Stimulated activated CD4-positive, alpha-beta T cell treated with anti-CD3 and anti-CD28 coated beads, Interleukin-4, amount 100 ng/mL, for 1 hour (primary cell): ENCODE data around the gene IGF2BP2.

Source experiments
- DNase-seq: peaks from one replicate; pipeline ENCODE4 v3.0.0-alpha.2; 2020

Gene IGF2BP2

DNA sequence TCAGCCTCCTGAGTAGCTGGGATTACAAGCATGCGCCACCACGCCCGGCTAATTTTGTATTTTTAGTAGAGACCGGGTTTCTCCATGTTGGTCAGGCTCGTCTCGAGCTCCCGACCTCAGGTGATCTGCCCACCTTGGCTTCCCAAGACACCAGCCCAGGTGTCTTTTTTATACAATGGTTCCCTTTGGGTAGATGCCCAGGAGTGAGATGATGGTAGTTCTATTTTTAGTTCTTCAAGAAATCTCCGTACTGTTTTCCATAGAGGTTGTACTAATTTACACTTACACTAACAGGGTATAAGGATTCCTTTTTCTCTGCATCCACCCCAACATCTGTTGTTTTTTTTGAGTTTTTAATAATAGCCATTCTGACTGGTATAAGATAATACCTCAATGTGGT is 94.3 kb downstream of the IGF2BP2 start:
- no peak for DNase-seq

DNA sequence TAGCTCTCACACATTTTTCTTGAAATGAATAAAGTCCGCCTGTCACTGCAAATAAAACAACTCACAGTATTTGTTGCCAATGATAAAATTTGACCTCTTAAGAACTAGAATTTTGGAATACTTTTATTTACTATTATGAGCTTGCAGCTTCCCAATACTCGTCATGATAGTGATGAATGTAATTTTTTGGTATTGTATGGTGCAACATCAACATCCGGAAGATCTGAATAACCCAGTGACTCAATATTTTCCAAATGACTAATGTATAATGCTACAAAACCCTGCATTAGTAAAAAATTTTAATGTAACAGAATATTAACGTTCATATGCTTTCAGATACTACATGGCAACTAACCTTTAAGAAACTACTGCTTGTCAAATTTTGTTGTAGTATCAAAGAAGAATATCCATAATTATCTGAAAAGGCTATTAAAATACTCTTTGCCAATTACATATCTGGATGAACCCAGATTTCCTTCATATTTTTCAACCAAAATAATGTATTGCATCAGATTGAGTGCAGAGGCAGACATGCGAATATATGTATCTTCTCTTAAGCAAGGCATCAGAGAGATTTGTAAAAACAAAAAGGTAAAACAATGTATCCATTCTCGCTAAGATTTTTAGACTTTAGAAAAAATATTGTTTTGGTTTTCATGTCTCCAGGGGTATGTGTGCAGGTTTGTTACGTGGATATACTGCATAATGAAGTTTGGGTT is 95.3 kb downstream of the IGF2BP2 start:
- no peak for DNase-seq

DNA sequence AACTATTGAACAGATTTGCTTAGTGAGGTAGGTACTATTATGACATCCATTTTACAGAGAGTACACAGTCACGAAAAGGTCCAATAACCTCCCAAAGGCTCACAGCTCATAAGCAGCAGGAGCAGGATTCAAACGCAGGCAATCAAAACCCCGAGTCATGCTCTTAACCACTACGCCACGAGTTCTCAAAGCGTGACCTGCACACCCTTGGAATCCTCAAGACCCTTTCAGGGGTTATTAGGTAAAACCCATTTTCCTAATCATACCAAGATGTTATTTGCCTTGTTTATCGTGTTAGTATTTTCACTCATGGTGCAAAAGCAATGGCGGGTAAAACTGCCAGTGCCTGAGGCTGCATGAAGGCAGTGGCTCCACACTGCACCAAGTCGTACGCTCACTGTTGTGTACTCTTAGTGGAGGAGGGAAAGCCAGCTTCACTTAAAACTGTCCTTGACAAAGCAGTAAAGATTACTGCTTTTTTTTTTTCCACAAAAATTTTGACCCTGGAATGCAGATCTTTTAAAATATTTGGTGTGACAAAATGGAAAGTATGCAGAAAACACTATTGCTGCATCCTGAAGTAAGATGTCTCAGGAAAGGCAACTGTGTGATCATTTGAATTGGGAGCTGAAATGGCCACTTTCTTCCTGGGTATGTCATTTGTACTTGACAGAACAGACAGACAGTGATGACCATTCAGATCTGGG is 96.1 kb downstream of the IGF2BP2 start:
- no peak for DNase-seq

DNA sequence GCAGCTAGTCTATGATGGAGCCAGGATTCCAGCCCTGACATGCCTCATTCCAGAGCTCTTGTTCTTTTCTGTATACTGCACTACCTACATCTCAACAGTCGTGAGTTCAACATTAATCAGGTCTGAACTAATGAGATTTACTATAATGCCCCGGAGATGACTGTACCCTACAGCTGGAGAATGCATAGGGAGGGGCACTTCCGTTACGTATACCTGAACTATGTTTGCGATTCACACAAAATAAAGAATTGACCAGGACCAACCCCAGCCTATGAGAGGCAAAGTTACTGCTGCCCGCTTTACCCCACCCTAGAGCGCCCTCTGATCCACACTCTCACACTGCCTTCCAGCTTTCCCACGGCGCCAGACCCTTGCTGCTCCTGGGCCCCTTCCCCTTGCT is 97.0 kb downstream of the IGF2BP2 start:
- no peak for DNase-seq

DNA sequence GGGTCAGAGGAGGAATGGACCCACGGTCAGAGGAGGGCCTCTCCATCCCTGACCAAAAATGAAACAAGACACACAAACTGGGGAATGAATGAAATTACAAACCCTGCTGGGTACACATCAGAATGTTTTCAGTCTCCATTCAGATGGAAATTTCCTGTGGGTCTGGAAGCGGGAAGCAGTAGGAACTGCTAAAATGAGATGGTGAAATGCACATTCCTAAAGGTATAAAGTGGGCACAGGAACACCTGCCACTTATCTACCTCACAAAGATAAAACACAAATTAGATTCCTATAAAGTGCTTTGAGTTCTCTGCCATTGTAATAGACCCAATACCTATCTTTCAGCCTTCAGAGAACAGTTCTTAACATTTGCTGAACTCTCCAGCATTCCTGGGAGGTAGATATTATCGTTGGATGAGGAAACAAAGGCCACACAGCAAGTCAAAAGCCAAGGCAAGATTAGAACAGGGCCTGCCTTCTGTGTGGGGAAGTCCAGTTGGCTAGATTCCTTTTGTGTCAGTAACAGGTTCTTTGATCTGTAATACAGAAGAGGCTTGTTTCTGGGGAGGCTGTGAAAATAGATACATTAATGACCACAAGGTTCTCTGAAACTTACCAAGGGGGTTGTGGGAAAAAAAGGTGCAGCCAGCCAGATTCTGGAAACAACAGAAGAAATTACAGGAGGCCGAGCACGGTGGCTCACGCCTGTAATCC is 98.4 kb downstream of the IGF2BP2 start:
- no peak for DNase-seq

DNA sequence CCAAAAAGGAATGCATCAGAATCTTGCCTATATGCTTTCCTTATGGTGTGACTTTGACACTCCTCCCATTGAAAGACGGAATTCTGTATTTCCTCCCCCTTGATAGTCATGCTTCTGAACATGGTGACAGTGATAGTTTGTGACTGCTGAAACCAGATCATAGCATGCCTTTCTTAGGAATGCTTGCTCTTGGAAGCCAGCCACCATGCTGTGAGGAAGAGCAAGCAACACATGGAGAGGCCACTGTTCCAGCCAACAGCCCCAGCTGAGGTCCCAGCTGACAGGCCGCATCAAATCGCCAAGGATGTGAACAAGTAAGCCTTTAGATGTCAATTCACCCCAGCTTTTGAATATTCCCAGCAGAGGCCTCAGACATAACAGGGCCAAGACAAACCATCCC is 100.1 kb downstream of the IGF2BP2 start:
- DNase-seq = no peak

DNA sequence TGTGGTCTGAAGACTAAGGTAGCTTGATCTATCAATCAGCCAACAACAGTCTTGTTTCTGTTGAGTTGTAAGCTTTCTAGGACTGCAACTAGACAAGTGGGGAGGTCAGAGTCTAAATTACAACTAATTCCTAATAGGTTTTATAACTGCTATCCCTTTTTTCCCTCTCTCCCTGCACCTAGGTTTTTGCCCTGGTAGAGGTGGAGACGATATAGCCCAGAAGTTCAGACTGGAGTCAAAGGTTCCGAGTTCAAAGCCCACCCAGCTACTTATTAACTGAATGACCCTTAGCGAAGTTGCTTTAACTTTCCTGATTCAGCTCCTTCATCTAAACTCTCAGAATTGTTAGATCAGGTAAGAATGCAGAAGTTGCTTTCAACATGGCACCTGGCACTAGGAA is 100.6 kb downstream of the IGF2BP2 start:
- DNase-seq = no peak

DNA sequence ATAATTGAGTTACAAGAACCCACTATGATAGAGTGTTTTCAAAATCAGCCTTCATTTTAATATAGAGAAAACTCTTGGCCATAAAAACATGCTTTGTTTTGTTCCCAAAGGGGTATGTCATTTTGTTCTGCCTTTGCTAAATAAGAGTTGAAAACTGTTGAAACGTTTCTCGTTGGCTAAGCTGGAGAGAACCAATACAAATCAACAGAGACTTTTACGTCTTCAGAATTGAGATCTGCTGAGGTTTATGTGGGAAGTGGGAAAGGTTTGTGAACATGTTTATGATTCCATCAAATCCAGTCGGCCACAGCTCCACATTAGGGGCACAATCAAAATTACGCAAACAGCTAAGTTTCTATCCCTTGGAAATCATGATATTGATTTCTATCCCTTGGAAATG is 102.0 kb downstream of the IGF2BP2 start:
- DNase-seq = no peak

DNA sequence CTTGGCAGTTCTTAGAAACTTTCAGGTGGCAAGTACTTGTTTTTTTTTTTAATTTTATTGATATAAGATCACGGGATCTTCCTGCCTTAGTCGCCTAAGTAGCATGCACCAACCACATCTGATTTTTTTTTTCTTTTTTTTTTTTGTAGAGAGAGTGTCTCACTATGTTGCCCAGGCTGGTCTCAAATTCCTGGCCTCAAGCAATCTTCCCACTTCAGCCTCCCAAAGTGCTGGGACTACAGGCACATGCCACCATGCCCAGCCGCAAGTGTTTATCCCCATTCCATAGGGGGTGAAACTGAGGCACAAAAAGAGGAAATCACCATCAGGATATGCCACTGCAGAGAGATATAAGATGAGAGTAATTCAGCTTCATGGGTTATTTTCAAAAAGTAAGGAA is 102.9 kb downstream of the IGF2BP2 start:
- no peak for DNase-seq

DNA sequence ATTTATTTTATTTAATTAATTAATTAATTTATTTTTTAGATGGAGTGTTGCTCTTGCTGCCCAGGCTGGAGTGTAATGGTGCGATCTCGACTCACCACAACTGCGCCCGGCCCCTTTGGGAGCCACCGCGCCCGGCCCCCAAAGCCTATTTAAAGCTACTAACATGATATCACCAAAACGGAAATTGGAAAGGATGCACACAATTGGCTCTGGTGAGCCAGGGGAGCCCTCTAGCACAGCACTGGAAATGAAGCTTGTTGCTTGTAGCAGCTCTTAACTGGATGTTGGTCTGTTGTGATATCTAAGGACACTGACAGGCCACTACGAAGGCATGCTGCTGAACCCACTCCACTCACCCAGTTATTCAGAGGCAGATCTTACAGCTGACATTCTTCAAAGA is 104.5 kb downstream of the IGF2BP2 start:
- DNase-seq = no peak

DNA sequence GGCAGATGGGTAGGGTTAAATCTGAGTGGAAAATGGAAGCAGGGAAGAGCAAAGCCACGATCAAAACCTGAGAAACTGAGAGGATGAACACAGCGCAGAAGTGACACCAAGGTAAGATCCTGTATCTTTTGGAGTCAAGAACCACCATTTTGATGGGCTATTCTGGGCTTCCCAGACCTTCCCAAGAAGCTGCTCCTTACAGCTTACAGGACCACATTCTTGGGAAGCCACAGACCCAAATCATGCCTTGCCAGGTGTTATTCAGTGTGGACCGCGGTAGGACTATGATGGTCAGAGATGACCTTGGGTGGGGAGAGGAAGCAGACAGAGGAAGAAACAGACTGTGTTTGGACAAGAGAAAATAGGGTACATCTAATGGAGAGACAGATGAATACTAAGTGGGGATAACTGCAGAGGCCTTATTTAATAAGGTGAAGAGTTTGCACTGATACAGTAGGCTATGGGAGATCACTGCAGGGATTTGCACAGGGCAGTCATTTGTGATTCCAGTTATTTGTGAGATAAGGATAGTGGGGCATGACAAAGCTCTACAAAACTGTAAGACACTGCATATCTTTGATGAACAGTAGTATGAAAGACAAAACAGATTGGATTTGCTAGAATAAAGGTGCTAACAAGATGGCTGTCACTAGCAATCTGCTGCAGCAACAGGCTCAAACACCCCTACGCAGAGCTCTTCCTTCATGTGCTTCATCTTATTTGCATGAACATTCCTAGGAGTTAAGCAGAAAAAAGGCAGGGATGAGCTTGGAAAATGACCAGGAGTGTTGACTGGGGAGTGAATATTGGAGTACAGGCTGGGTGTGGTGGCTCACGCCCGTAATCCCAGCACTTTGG is 105.9 kb downstream of the IGF2BP2 start:
- no peak for DNase-seq

DNA sequence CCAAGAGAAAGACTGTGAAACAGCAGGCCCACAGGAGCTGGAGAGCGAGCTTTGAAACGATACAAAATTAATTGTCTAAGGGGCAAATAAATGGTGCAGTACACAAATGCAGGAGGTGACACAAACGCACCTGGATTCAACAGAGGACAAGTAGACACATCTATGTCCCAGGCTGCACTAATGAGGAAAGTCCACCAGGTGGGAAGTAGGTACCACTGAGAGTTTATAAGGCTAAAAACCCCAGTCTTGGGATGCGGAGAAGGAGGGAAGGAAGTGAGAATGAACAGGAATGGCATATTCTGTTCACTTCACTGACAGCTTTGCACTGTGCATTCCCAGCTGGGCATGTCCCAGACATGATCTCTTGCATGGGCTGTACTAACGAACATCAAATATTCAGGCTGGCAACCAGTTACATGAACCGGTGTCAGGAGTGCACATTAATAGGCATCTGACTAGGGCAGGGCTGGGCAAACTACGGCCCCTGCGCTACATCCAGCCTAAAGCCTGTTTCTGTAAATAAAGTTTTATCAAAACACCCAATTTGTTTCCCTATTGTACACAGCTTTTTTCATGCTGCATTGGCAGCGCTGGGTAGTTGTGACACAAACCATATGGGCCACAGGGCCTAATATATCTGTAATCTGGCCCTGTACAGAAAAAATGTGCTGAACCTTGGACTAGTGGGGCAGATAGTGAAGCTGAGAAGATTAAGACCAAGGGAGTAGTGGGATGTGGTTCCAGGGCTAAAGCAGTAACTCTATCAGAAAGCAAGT is 107.0 kb downstream of the IGF2BP2 start:
- DNase-seq = no peak

DNA sequence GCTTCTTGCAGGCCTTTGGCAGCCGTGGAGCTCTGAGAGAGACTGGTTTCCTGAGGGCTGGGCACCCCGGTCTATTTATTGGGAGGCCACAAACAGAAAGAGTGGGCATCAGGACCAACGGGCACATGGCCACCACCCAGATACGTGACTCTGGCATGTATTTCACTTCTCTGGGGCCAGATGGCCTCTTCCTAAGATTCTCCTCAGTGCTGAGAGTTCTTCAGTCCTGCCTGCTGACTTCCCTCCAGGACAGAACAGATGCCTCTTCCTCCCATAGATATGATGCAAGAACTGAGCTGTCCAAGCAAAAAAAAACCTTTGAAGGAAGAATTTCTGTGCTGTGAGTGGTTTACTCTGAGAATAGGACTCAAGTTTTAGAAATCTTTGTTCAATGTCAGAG is 107.7 kb downstream of the IGF2BP2 start:
- no peak for DNase-seq

DNA sequence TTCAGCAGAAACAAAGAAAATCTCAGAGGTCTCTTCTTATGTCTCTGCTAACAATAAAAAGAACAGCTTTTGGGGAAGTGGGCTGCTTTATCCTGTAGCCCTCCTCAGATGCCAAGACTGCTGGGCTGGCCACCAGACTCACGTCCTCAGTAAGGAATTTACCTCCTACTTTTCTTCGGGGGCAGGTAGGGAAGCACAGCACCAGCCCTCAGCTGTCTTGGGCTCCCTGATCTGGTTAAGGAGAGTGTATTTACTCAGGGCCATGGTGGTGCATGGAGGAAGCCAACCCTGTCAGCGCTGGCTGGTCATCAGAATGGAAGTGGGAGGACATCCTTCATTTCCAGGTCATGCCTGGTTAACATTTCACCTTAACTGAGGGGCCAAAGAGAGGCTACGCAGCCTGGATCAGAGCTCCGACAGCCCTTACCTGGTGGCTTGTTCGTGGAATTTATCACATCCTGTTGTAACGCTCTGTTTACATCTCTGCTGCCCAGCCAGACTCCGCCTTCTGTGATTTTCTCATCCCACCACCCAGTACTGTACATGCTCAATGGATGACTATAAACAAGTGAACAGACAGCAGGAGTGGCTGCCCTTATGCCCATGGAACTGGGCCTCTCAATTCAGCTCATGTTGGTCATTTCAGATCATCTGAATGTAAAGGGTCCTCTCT is 108.3 kb downstream of the IGF2BP2 start:
- DNase-seq = no peak

DNA sequence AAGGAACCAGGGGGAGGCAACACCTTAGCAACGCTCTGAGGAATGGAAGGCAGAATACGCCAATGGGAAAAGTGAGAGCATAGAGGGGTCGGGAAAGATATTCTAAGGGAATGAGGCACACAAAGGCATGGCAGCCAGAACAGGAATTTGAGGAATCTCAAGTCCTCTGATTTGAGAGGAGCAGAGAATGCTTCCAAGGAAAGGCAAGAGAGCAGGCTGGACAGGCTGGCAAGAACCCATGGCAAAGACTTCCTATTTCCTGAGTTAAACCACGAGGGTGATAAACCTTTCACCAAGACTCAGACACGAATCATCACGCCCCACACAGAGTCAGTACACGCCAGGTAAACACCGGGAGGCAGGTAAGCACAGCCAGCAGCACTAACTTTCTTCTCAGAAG is 109.8 kb downstream of the IGF2BP2 start:
- no peak for DNase-seq

DNA sequence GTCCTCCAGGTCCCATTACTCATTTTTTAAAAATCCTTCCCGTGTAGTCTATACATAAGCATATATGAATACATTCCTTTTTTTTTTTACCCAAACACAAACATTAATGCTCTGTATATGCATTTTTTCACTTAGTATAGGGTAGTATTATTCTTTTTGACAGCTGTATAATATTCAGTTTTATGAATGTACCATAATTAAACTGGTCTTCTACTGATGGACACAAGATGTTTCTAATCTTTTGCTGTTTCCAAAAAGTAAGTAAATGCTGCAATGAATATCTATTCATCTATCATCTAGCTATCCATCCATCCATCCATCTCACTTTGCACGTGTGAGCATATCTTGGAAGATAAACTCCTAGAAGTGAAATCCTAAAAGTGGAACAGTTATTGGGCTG is 110.8 kb downstream of the IGF2BP2 start:
- DNase-seq = no peak

DNA sequence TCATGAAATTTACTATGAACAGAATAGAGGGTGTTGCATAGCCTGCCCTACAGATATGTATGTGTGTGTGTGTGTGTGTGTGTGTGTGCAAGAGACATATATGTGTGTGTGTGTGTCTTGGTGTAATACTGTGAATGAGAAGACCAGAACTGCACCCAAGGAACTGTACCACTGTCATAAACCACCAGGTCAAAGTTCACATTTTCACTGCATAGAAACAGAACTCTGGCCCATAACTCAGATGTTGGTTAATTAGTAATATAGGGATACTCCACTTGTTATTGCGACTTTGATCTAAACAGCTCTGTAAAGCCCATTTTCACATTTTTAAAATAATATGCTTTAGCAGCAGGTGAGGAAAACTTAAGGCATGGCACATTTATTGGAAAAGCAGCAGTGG is 111.8 kb downstream of the IGF2BP2 start:
- no peak for DNase-seq

DNA sequence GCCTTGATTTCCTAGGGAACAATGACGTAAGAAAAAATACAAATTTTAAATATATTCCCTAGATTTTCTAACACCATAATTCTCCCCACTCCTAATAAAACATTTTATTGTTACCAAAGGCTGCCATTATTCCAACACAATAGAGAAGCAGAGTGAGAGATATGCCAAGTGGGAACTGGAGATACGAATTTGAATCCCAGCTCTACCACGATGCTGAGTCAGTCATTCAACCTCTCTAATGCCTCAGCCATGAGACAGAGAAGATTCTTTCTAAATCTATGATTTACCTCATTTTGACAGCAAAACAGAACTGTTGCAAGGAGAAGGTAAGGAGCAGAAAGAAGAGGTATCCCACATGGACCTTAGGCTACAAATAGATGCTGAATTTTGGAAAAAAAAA is 112.5 kb downstream of the IGF2BP2 start:
- DNase-seq = no peak

DNA sequence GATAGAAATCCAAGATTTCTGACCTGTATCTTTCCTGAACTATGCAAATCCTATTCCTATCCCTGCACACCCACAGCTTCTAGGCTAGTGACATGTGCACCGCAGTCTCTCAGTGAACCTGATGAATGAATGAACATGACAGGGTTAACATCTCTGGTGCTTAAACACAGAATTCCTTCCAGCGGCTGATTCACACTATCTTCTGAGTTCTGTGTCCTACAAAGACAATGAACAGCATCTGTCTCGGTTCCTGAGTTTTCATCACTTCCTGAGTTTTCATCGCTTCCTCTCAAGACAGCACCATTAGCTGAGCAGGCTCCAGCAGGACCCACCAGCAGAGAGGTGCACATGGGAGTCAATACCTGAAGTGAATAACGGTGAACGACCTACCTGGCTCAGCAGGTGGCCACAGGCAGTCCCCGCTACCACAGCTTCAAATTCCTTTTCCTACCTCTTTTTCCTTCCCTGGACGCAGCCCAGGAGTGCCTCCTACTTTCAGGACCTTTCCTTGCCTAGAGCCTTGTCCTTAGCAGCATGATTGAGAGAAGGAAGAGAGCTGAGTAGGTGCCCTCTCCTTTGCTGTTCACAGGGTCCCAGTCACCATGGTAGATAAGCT is 113.5 kb downstream of the IGF2BP2 start:
- DNase-seq = no peak

DNA sequence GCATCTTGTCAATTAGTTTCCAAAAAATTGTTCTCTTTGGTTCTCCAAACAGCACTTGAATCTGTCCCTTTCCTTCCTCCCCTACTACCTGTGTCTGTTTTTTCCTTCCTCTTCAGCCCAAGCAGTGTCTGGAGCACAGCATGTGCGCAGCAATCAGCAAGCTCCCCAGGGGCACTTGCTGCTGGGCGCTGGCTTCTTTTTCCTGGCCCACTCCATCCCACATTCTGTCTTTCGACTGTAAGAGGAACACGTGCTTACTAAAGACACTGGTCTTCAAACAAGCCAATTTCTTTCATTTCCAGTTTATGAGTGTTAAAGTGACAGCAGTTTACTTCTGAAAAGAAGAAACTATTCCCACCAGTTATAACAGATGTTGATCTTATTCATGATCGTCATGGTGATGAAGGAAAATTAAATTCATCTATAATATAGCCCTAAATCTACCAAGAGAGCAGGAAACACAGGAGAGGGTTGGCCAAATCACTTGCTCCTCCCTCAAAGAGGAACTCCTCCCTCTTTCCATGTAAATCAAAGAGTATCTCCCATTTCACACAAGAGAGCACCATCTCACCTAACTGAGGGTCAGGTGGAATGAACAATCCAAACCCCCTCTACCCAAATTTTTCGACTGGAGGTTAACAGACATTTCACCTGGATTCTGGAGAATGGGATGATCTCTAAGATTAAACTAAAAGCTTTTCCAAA is 115.4 kb downstream of the IGF2BP2 start:
- no peak for DNase-seq

DNA sequence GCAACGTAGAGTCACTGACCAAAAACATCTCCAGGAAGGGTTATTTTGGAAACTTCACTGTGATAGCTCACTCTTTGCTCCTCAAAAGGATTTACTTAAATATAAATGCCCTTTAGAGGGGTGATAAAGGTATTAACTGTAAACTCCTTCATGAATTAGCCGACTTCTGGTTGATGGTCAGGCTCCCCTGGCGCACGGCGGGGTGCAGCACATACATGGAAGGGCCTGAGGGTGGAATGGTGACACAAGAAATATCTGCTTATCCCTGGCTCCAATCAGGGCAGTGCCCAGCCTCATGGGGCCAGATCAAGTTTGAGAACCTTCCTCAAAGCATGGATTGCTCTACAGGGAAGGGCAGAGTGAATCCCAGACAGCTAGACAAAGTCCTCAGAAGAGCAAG is 116.5 kb downstream of the IGF2BP2 start:
- DNase-seq = no peak
